ENCODE results near the gene USP17L30. TPM values are rescaled to one million over a fixed set of nuclear protein-coding genes. Genes with fewer than 3 reads are reported as not detected.
"Not testable (repeated sequence)": the region's sequence is repeated elsewhere in the genome, so short reads cannot be mapped to it uniquely, and the experiment has no call there.

USP17L30 gene
- not detected in 2 replicates for total RNA-seq (2014; rRNA removed; shearing (Covaris generic))
- polyA plus RNA-seq (2015; cell fraction: cytosol; rRNA removed): not detected in 2 replicates
- not detected in 2 replicates for polyA plus RNA-seq (2015; cell fraction: nucleus; rRNA removed)

DNA sequence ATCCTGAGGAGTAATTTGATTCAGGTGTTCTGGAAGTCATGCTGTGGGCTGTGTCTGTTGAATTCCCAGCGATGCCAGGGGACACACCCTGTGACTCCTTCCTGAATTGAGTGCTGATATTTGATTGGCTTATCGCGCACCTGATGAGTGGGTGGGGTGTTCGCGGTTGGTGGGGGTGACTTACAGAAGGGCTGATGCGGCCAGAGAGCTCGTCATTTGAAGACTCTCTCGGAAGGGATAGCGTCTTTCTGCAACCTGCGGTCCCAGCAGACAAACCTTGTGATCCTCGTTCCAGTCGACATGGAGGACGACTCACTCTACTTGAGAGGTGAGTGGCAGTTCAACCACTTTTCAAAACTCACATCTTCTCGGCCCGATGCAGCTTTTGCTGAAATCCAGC lies at the start of gene USP17L30:
Gene USP17L30 (plus strand): TSS at position 301 of the 400 bp plus-strand sequence. CDS start 0 bp downstream, at position 301.
- not testable (repeated sequence) for DNase-seq (ENCODE audit: low read depth)

DNA sequence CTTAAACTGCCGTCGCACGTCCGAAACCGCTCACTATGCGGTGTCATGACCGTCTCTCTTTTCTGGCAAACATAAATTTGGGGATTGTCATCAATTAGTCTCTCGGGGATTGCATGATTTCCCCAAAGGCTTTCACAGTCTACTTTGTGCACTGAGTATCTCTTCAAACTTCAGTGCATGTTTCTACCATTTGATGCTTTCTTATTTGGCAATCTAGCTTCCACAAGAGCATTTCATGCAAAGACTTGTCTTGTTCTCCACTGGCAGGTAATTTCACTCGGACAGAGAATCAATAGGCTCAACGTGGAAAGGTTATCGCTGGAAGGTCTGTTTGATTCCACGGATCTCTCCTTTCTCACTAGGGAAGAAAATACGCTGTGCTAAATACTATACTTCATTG lies 38.7 kb upstream of the USP17L30 start:
- not testable (repeated sequence) for DNase-seq (ENCODE audit: low read depth)

- DNase-seq (ENCODE audit: low read depth): not testable (repeated sequence)
These were observed 38.1 kb upstream of the USP17L30 start, which contains the start of gene USP17L24 for GRCh38 chr4:9324865-9325264. TSS of gene USP17L24 (plus strand) at chr4:9325165. CDS start at chr4:9325165, 0 bp downstream.

DNA sequence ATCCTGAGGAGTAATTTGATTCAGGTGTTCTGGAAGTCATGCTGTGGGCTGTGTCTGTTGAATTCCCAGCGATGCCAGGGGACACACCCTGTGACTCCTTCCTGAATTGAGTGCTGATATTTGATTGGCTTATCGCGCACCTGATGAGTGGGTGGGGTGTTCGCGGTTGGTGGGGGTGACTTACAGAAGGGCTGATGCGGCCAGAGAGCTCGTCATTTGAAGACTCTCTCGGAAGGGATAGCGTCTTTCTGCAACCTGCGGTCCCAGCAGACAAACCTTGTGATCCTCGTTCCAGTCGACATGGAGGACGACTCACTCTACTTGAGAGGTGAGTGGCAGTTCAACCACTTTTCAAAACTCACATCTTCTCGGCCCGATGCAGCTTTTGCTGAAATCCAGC lies 33.3 kb upstream of the USP17L30 start, which contains the start of gene USP17L25:
Gene USP17L25 (plus strand): TSS at position 301 of the 400 bp plus-strand sequence. CDS start 0 bp downstream, at position 301.
- DNase-seq (ENCODE audit: low read depth): not testable (repeated sequence)

DNA sequence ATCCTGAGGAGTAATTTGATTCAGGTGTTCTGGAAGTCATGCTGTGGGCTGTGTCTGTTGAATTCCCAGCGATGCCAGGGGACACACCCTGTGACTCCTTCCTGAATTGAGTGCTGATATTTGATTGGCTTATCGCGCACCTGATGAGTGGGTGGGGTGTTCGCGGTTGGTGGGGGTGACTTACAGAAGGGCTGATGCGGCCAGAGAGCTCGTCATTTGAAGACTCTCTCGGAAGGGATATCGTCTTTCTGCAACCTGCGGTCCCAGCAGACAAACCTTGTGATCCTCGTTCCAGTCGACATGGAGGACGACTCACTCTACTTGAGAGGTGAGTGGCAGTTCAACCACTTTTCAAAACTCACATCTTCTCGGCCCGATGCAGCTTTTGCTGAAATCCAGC lies 28.6 kb upstream of the USP17L30 start, which contains the start of gene USP17L26:
Gene USP17L26 (plus strand): TSS at position 301 of the 400 bp plus-strand sequence. CDS start 0 bp downstream, at position 301.
- DNase-seq (ENCODE audit: low read depth): not testable (repeated sequence)

GRCh38 chr4:9339103-9339502 lies 23.8 kb upstream of the USP17L30 start, which contains the start of gene USP17L5:
TSS of gene USP17L5 (plus strand) at chr4:9339403. CDS start at chr4:9339403, 0 bp downstream.
- DNase-seq (ENCODE audit: low read depth): not testable (repeated sequence)

GRCh38 chr4:9343848-9344247 lies 19.1 kb upstream of the USP17L30 start, which contains the start of gene USP17L27:
TSS of gene USP17L27 (plus strand) at chr4:9344148. CDS start at chr4:9344148, 0 bp downstream.
- DNase-seq (ENCODE audit: low read depth): not testable (repeated sequence)

GRCh38 chr4:9348593-9348992 lies 14.3 kb upstream of the USP17L30 start, which contains the start of gene USP17L28:
TSS of gene USP17L28 (plus strand) at chr4:9348893. CDS start at chr4:9348893, 0 bp downstream.
- not testable (repeated sequence) for DNase-seq (ENCODE audit: low read depth)

DNA sequence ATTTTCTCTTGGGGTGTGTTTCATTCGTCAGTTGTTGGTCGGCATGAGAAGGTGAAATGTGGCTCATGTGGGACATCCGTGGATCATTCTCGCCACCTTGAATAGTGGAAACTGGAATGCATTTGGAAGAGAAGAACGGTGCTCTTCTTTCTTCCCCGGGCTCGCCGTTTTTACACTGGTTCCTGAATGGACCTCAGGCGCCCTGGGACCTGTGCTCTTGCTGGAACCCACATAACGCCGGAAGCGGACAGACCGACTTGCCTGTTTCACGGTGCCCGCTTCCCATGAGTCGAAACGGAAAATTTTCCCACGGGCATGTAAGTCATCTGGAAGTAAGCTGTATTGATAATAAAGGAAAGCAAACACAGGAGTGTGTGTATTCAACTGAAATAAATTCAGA lies 12.1 kb upstream of the USP17L30 start:
- not testable (repeated sequence) for DNase-seq (ENCODE audit: low read depth)

DNA sequence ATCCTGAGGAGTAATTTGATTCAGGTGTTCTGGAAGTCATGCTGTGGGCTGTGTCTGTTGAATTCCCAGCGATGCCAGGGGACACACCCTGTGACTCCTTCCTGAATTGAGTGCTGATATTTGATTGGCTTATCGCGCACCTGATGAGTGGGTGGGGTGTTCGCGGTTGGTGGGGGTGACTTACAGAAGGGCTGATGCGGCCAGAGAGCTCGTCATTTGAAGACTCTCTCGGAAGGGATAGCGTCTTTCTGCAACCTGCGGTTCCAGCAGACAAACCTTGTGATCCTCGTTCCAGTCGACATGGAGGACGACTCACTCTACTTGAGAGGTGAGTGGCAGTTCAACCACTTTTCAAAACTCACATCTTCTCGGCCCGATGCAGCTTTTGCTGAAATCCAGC lies 9.6 kb upstream of the USP17L30 start, which contains the start of gene USP17L29:
Gene USP17L29 (plus strand): TSS at position 301 of the 400 bp plus-strand sequence. CDS start 0 bp downstream, at position 301.
- not testable (repeated sequence) for DNase-seq (ENCODE audit: low read depth)

DNA sequence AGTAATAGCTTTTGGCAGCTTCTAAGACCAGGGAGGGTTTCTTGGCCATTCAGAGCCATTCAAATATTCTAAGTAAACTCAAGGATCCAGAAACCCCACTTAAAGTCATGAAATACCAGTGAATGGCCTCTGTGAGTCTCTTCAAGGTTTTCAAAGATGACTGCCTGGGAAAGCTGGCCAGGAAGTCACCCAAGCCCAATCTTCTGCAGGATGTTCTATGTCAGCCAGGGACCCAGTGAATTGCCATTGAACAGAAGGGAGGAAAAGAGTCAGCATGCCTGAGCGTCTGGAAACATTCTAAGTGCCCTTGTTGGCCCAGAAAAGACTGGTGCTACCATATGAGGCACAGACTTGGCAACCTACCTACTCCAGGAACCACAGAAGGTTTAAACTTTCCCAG lies 17.0 kb downstream of the USP17L30 start:
- not testable (repeated sequence) for DNase-seq (ENCODE audit: low read depth)

DNA sequence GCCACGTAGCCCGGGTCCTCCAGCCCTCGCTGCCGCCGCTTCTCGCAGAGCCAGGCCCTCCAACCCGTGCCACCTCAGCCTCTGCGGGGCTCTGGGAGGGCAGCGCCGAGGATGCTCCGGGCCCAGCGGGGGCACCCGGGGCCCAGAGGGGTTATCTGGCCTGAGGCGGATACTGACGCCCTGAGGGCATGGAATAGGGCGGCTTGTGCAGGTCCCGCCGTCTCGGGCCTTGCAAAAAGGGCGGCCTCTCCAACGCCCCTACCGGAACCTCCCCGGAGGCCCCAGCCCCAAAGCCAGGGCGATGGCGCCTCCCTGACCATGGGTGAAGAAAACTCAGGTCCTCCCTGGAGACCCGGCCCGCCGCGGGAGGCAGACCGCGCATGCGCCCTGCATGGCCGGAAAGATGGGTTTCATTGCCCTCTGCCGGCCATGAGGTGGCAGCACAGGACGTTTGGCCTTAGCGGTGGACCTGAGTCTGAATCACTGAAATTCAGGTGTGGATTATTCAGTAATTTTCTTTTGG lies 18.1 kb downstream of the USP17L30 start:
- peak; percentile 5 for DNase-seq (ENCODE audit: low read depth)

DNA sequence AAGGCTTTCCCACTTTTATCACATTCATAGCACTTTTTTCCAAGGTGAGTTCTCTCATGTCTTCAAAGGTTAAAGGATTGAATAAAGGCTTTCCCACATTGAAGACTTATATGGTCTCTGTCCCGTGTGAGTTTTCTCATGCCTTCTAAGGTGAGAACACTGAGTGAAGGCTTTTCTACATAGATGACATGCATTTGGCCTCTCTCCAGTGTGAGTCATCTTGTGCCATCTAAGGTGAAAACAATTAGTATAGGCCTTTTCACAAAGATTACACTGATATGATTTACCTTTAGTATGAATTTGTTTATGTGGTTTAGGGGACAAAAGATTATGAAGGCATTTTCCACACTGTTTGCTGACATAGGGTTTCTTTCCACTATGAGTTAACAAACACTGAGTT lies 21.2 kb downstream of the USP17L30 start:
- DNase-seq (ENCODE audit: low read depth): no peak

DNA sequence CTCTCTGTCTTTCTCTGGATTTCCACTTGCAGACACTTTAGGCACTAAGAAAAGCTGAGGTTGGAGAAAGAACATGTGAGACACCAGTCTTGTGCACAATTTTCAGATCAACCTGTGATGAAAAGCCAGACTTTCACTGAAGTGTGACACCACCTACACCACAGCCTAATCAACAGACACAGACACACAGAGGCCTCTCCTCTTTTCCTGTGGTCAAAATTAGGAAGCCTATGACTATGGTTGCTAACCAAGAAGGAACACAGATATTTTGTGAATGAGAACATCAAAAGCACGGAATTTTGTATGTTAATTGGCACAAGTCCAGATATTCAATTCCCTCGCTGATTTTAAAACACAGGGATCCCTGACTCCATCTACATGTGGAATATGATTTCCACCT lies 26.1 kb downstream of the USP17L30 start:
- not testable (repeated sequence) for DNase-seq (ENCODE audit: low read depth)

DNA sequence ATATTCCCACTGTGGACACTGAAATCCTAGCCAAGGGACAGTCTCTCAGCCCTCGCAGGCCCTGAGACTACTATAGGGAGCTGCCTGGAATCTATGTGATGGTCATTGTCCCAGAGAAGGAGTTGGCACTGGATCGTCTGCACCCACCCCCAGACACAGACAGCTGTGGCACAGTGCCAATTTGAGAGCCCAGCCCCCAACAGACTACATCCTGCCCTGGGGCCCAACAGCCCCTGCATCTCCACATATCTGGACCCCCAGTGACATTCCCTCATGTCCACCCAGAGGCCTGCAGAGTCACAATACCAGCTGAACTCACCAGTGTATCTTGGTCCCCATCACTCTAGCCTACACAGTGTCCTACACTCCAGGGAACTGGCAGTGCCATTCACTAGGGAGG lies 42.8 kb downstream of the USP17L30 start:
- DNase-seq (ENCODE audit: low read depth): not testable (repeated sequence)

DNA sequence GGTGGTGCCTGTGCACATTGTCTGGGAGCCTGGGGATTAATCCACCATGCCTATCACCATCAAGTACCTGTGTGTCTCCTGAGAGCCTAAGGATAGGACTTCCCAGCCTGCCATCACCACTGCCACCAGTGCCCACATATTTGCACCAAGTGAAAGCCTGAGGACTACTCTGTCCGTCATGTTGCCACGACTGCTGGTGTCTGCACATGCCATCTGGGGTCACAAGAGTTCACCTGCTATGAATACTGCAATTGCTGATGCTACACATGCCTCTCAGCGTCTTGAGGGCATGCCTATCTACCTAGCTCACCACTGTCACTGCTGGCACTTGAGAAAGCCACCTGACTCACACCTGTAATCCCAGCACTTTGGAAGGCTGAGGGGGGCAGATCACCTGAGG lies 43.6 kb downstream of the USP17L30 start:
- not testable (repeated sequence) for DNase-seq (ENCODE audit: low read depth)

DNA sequence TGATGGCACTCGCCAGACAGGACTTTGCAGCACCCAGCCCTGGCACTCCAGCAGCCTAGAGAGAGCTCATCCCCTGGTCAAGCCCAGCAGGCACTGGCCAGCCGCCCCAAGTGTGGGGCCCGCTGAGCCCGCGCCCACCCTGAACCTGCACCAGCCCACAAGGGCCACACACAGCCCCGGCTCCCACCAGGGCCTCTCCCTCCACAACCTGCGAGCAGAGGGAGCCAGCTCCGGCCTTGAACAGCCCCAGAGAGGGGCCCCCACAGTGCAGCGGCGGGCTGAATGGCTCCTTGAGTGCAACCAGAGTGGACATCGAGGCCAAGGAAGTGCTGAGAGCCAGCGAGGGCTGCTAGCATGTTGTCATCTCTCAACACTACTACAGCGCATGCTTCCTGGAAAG lies 46.9 kb downstream of the USP17L30 start:
- DNase-seq (ENCODE audit: low read depth): no peak

Small RNA genes lying within 50 kb of the gene (small RNA-seq; reads per million reads assigned to genes)
- gene RNA5SP153: not detected

Other genes starting within 250 kb of the USP17L30 start
- not detected in 2 replicates for gene FAM90A26, start 192.7 kb upstream of the USP17L30 start, total RNA-seq (2014; rRNA removed; shearing (Covaris generic))
- not detected in 2 replicates for gene USP17L10, start 152.5 kb upstream of the USP17L30 start, total RNA-seq (2014; rRNA removed; shearing (Covaris generic))
- not detected in 2 replicates for gene USP17L11, start 147.7 kb upstream of the USP17L30 start, total RNA-seq (2014; rRNA removed; shearing (Covaris generic))
- gene USP17L12, start 143.0 kb upstream of the USP17L30 start, total RNA-seq (2014; rRNA removed; shearing (Covaris generic)): not detected in 2 replicates
- gene USP17L13, start 138.2 kb upstream of the USP17L30 start, total RNA-seq (2014; rRNA removed; shearing (Covaris generic)): not detected in 2 replicates
- not detected in 2 replicates for gene USP17L15, start 128.7 kb upstream of the USP17L30 start, total RNA-seq (2014; rRNA removed; shearing (Covaris generic))
- gene USP17L17, start 119.2 kb upstream of the USP17L30 start, total RNA-seq (2014; rRNA removed; shearing (Covaris generic)): not detected in 2 replicates
- not detected in 2 replicates for gene USP17L18, start 114.5 kb upstream of the USP17L30 start, total RNA-seq (2014; rRNA removed; shearing (Covaris generic))
- gene USP17L19, start 109.8 kb upstream of the USP17L30 start, total RNA-seq (2014; rRNA removed; shearing (Covaris generic)): not detected in 2 replicates
- not detected in 2 replicates for gene USP17L20, start 105.0 kb upstream of the USP17L30 start, total RNA-seq (2014; rRNA removed; shearing (Covaris generic))
- not detected in 2 replicates for gene USP17L21, start 100.3 kb upstream of the USP17L30 start, total RNA-seq (2014; rRNA removed; shearing (Covaris generic))
- not detected in 2 replicates for gene USP17L22, start 95.5 kb upstream of the USP17L30 start, total RNA-seq (2014; rRNA removed; shearing (Covaris generic))
- gene USP17L24, start 38.0 kb upstream of the USP17L30 start, total RNA-seq (2014; rRNA removed; shearing (Covaris generic)): not detected in 2 replicates
- gene USP17L25, start 33.2 kb upstream of the USP17L30 start, total RNA-seq (2014; rRNA removed; shearing (Covaris generic)): not detected in 2 replicates
- not detected in 2 replicates for gene USP17L26, start 28.5 kb upstream of the USP17L30 start, total RNA-seq (2014; rRNA removed; shearing (Covaris generic))
- gene USP17L5, start 23.7 kb upstream of the USP17L30 start, total RNA-seq (2014; rRNA removed; shearing (Covaris generic)): not detected in 2 replicates
- not detected in 2 replicates for gene USP17L27, start 19.0 kb upstream of the USP17L30 start, total RNA-seq (2014; rRNA removed; shearing (Covaris generic))
- not detected in 2 replicates for gene USP17L28, start 14.2 kb upstream of the USP17L30 start, total RNA-seq (2014; rRNA removed; shearing (Covaris generic))
- gene USP17L29, start 9.5 kb upstream of the USP17L30 start, total RNA-seq (2014; rRNA removed; shearing (Covaris generic)): not detected in 2 replicates
- not detected in 2 replicates for gene DEFB131A, start 81.3 kb downstream of the USP17L30 start, total RNA-seq (2014; rRNA removed; shearing (Covaris generic))

All from HT1080 (cell line).